GM21381 (cell line): ENCODE data around the gene KDM7A.
"Not testable (repeated sequence)": the region's sequence is repeated elsewhere in the genome, so short reads cannot be mapped to it uniquely, and the experiment has no call there.

ENCODE experiments used
- ATAC-seq: cut with Tn5 transposase; IDR thresholded peaks from one replicate; pipeline ENCODE4 v1.9.1; 2021; ENCODE audit warnings: mild to moderate bottlenecking, moderate library complexity; ENCODE audit not compliant: unreplicated experiment

KDM7A gene

GRCh38 chr7:140201393-140201792 is 24.6 kb upstream of the KDM7A start:
- ATAC-seq = no peak

DNA sequence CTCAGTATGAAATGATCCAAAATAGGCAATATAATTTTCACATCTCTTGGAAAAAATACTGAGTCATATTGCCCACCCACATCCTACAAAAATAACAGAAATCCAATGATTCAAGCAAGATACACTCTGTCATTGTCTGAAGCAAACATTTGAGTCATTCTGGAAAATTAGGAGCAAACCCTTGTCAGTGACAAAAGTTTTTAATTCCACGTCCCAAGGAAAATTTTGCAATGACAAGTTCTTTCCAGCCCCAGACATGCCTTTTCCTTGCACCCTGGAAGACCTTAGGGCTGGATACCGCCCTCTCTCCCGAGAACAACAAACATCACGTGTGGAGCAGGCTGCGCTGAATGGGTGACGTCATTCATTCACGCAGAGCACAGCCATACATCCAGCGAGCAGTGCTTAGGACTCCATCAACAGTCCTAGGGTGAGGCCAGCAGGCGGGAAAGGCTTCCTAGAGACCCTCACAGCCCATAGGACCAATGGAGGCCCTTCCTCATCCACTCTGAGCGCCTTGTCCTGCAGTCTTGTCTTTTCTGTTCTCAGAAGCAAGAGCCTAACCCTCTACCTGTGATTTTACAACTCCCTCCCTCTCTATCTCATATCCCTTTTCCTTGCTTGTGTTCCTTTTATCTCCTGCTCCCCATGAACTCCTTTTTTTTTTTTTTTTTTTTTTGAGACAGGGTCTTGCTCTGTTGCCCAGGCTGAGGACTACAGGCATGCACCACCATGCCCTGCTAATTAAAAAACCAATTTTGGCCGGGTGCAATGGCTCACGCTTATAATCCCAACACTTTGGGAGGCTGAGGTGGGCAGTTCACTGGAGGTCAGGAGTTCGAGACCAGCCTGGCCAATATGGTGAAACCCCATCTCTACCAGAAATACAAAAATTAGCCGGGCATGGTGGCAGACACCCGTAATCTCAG is 23.5 kb upstream of the KDM7A start:
- no peak for ATAC-seq

DNA sequence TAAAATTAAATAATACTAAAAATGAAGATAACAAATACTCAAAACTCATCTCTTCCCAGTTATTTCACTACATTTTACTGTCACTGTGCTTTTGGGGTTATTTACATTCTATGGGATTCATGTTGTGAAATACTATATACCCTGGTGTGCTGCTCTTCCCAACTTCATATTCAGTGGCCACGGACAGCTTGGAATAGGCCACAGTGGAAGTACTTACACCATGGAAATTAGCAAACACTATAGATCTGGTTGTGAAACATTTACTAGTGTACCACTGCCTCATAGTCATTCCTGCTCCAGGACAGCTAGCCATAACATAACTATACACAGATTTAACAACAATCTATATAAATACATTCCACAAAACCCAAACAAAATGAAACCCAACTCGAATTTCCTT is 21.2 kb upstream of the KDM7A start:
- no peak for ATAC-seq

DNA sequence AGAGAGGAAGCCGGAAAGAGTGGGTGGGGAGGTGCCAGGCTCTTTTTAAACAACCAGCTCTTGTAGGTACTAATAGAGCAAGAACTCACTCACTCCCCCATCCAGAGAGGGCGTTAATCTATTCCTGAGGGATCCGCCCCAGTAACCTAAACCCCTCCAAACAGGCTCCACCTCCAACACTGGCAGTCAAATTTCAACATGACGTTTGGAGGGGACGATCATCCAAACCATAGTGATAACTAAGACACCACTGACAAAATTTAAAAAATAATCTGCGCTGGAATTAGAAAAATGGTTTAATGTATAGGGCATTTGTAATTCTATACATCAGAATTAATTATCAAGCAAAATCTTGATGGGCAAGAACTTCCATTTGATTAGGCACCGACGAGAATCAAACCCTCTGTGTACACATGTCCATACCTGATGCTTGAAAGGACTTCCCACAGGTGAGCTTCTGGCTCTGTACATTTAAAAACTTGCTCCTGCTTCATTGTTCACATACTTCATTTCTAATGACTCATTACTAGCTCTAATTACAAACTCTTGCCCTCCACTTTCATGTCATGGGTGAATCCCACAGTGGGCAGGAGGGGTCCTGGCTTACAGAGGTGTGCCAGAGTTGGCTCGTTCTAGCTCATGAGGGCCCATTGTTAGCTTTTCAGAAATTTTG is 20.6 kb upstream of the KDM7A start:
- ATAC-seq = no peak

DNA sequence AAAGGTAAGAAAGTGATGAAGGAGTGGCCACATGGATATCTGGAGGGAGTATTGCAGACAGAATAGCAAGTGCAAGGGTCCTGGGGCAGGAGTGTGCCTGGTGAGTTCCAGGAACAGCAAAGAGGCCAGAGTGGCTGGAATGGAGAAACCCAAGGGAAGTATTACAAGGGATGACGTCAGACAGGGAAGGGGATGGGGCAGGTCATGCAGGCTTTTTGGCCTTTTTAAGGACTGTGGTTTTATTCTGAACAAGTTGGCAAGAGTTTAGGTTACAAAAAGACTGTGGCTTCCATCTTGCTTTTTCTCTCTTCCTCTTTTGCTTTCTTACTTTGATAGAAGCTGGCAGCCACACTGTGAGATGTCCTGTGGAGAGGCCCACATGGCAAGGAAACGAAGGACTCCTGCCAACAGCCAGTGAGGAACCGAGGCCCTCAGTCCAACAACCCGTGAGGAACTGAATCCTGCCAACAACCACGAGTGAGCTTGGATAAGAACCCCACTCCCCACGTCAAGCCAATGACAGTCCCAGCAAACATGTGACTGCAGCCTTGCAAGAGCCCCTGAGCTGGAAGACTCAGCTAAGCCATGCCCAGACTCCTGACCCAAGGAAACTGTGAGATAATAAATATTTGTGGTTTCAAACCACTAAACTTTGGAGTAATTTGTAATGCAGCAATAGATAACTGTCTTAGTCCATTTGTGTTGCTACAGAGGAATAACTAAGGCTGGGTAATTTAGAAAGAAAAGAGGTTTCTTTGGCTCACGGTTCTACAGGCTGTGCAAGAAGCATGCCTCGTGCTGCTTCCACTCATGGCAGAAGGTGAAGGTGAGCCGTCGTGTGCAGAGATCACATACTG is 19.8 kb upstream of the KDM7A start:
- ATAC-seq = no peak

DNA sequence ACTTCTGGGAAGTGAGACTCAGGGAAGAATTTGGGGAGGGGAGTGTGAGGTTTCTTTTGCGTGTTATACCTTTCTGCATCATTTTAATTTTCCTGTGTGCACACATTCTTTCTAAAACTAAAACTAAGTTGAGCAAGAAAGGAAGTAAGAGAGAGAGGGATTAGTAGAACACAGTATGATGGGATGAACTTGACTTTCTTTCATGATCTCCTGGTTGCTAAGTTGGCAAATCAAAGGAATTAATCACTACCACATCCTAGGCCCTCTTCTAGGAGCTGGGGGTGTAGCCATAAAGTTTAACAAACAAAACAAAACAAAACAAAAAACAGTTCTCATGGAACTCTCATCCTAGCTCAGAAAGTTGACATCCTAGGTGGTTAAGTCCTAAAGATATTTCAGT is 19.1 kb upstream of the KDM7A start:
- no peak for ATAC-seq

DNA sequence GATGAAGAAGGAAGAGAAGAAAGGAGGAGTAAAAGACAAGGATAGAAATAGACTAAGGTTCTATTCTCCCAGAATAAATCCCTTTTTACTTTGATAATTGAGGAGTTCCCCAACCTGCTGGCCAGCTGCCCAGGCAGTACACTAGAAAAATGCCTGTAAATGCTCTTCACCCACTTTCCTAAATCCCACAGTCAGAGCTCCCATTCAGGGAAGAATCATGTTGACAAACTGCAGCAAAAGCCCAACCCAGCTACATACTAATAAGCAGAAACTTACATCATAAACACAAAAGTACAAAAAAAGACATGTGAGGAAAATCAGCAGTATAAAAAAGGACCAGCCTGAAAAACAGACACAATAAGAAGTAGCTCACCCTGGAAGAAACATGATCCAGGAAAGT is 15.8 kb upstream of the KDM7A start:
- ATAC-seq = no peak

- ATAC-seq = no peak
Observed at GRCh38 chr7:140192176-140192575, 15.4 kb upstream of the KDM7A start.

DNA sequence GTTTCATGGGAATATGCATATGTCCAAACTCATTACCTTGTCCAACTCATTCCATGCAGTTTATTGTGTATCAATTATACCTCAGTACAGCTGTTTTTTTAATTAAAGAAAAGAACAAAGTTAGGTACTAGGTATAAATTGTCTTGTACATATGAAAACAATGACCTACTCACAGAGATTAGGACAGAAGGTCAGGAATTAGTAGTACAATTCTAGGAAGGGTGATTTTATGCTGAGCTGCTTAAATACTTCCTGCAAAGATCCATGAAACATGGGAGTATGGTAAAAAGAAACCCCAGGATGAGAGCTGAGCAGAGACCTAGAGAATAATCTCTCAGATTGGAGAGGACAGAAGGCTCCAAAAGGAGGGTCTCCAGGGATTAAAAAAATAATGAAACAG is 13.8 kb upstream of the KDM7A start:
- ATAC-seq = no peak

DNA sequence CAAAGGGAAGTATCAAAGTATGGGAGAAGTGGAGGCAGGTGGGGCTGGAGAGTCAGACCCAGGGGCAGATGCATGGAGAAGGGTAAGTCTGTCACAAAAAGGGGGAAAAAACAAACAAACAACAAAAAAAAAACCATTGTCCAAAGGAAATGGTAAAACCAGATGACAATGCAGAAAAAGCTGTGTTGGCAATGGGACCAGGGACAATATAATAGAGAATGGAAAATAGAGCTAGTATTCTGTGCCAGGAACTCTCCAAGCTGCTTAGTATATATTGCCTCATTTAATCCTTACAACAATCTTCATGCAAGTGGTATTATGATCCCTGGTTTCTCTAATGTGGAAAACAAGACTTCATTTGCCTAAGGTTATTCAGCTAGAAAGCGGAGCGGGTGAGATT is 13.1 kb upstream of the KDM7A start:
- ATAC-seq = no peak

DNA sequence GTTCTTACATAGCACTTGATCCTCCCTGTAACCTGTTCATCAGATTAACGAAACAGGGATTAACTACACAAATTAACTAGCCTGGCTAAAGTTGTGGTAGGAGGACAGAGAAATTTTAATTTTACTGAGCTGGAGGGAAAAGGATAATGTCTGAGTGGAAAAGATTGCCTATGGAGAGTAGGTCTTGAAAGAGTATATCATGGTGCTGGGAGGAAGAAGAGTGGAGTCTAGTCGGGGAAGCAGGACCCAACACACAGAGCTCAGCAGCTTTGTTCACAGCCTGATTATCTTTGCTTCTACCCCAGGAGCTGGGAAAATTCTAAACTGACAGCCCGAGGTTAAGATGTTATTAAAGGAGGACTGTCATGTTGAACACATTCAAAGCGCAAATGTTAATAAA is 6.1 kb upstream of the KDM7A start:
- no peak for ATAC-seq

- ATAC-seq = no peak
Observed at GRCh38 chr7:140179339-140179738, 2.6 kb upstream of the KDM7A start.

GRCh38 chr7:140176122-140176701 is 571 bp downstream of the KDM7A start:
- peak; percentile 4 for ATAC-seq

GRCh38 chr7:140175221-140176121 is 1.3 kb downstream of the KDM7A start:
- ATAC-seq = peak; percentile 43

DNA sequence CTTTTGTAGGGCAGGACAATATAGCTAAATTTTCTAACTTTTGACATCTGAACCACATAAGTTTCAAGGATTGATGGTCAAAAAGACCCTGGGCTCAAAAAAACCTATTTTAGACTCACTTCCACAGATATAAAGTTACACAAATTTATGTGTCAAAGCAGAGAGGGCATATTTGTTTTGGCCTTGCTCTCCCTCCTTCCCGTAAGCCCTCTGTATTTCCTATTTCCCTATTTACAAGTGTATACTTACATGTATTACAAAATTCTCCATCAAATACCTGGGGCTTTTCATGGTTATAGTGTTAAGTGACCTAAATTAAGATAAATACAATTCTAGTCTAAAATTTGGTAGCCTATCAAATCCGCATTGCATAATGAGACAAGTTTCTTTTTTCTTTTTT is 2.6 kb downstream of the KDM7A start:
- no peak for ATAC-seq

DNA sequence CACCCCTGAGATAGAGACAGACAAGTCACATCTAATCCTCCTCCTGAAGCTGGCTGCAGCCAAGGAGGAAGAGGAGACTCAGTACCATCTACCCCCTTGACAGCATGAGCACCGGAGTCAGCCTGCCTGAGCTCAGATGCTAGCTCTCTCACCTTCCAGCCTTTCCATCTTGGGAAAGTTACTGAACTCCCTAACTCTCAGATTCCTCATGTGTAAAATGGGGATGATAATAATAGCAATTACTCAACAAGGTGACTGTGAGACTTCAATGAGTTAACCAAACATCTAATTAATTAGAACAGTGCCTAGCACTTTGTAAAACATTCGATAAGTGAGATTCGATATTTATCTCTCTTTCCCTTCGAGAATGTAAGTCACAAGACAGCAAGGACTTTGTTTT is 6.4 kb downstream of the KDM7A start:
- no peak for ATAC-seq

DNA sequence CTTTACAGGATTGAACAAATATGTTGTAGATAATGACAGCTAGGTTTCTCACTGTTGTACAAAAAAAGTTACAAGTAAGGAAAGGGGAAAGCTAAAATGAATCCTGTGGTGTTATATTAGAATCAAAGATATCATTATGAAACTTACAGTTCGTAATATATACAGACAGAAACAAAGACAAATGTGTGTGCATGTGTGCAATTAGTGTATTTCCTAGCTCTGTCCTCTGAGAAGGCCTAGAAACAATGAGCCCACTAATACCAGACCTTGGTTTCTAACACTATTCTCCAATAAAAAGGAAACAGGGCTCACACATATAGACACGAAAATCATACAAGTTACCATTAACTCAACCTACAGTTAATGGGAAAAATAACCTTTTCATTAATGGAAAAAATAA is 8.0 kb downstream of the KDM7A start:
- ATAC-seq = no peak

DNA sequence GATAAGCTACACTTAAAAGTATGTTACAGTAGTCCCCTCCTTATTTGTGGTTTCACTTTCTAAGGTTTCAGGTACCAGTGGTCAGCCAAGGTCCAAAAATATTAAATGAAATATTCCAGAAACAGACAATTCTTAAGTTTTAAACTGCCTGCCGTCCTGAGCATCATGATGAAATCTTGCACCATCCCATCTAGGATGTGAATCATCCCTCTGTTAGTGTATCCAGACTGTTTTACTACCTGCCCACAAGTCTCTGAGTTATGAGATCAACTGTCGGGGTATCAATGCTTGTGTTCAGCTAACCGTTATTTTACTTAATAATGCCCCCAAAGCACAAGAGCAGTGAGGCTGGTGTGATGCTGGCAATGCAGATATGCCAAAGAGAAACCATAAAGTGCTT is 11.4 kb downstream of the KDM7A start:
- no peak for ATAC-seq

- ATAC-seq = not testable (repeated sequence)
Observed at GRCh38 chr7:140162081-140162480, 14.7 kb downstream of the KDM7A start.

- no peak for ATAC-seq
Observed at GRCh38 chr7:140161047-140161446, 15.7 kb downstream of the KDM7A start.
